Nephron progenitor cell (in vitro differentiated cells): Measurements from ENCODE around the gene RTF1.
A peak's percentile ranks its signal among the peaks of the same experiment; 100 is the strongest.
"Not testable (repeated sequence)": the region's sequence is repeated elsewhere in the genome, so short reads cannot be mapped to it uniquely, and the experiment has no call there.

Experiments
- DNase-seq: peaks from one replicate; pipeline ENCODE4 v3.0.0; 2021
- H3K27ac Mint-ChIP-seq: 2 replicates; pipeline ENCODE4 v1.8.0; 2021; ENCODE audit warnings: mild to moderate bottlenecking, moderate library complexity, mixed read lengths
- H3K27me3 Mint-ChIP-seq: 2 replicates; pipeline ENCODE4 v1.8.0; 2021; ENCODE audit warnings: mild to moderate bottlenecking, low read depth, mixed read lengths; ENCODE audit not compliant: poor library complexity
- H3K36me3 Mint-ChIP-seq: 2 replicates; pipeline ENCODE4 v1.8.0; 2021; ENCODE audit warnings: low read depth, mixed read lengths
- H3K4me1 Mint-ChIP-seq: 2 replicates; pipeline ENCODE4 v1.8.0; 2021; ENCODE audit warnings: mixed read lengths
- H3K4me3 Mint-ChIP-seq: 2 replicates; pipeline ENCODE4 v1.8.0; 2021; ENCODE audit warnings: mild to moderate bottlenecking, moderate library complexity, mixed read lengths
- H3K9me3 Mint-ChIP-seq: 2 replicates; pipeline ENCODE4 v1.8.0; 2021; ENCODE audit warnings: mild to moderate bottlenecking, moderate library complexity, mixed read lengths
- CTCF ChIP-seq: fragments of 200-600 bp; sonication (generic); IDR thresholded peaks from 2 replicates; pipeline ENCODE4 v1.5.0; 2021; ENCODE audit warnings: antibody characterized with exemption

RTF1 gene

GRCh38 chr15:41411441-41411840 lies 5.5 kb upstream of the RTF1 start:
- no peak overlapping the region for H3K27ac Mint-ChIP-seq
- no peak overlapping the region for H3K4me3 Mint-ChIP-seq
- no peaks in the 10 kb centered on the region for H3K9me3 Mint-ChIP-seq
- H3K4me1 Mint-ChIP-seq, result peaks cover 10% of the 10 kb centered on the region
- TF ChIP-seq CTCF, result no peak
- H3K27me3 Mint-ChIP-seq, result no peaks in the 10 kb centered on the region
- no peaks in the 10 kb centered on the region for H3K36me3 Mint-ChIP-seq
- DNase-seq, result no peak

- Mint-ChIP-seq H3K27ac (peak overlapping the region; percentile 97), H3K4me3 (peak overlapping the region; percentile 98), H3K36me3 (peaks cover 14% of the 10 kb centered on the region), H3K4me1 (peaks cover 37% of the 10 kb centered on the region), H3K27me3 (no peaks in the 10 kb centered on the region), H3K9me3 (no peaks in the 10 kb centered on the region)
- no peak for TF ChIP-seq CTCF
- no peak for DNase-seq
These were observed 660 bp upstream of the RTF1 start for GRCh38 chr15:41416128-41416741.

GRCh38 chr15:41417418-41418195 lies 712 bp downstream of the RTF1 start:
- no peak for TF ChIP-seq CTCF
- H3K4me1 Mint-ChIP-seq, result peaks cover 37% of the 10 kb centered on the region
- DNase-seq, result peak; percentile 55
- peak overlapping the region; percentile 98 for H3K4me3 Mint-ChIP-seq
- peaks cover 21% of the 10 kb centered on the region for H3K36me3 Mint-ChIP-seq
- H3K27ac Mint-ChIP-seq, result peak overlapping the region; percentile 97
- H3K9me3 Mint-ChIP-seq, result no peaks in the 10 kb centered on the region
- no peaks in the 10 kb centered on the region for H3K27me3 Mint-ChIP-seq

GRCh38 chr15:41423979-41424659 lies 7.2 kb downstream of the RTF1 start:
- DNase-seq, result no peak
- no peak for TF ChIP-seq CTCF
- peaks cover 14% of the 10 kb centered on the region for H3K4me1 Mint-ChIP-seq
- peaks cover 47% of the 10 kb centered on the region for H3K36me3 Mint-ChIP-seq
- H3K27ac Mint-ChIP-seq, result no peak overlapping the region
- H3K4me3 Mint-ChIP-seq, result no peak overlapping the region
- H3K9me3 Mint-ChIP-seq, result peaks cover 14% of the 10 kb centered on the region
- peaks cover 4% of the 10 kb centered on the region for H3K27me3 Mint-ChIP-seq

GRCh38 chr15:41424809-41425208 lies 7.9 kb downstream of the RTF1 start:
- Mint-ChIP-seq H3K4me3 (no peak overlapping the region), H3K9me3 (peaks cover 14% of the 10 kb centered on the region), H3K27ac (no peak overlapping the region), H3K4me1 (peaks cover 20% of the 10 kb centered on the region), H3K27me3 (peaks cover 4% of the 10 kb centered on the region), H3K36me3 (peaks cover 53% of the 10 kb centered on the region)
- no peak for TF ChIP-seq CTCF
- no peak for DNase-seq

GRCh38 chr15:41425907-41426306 lies 9.0 kb downstream of the RTF1 start:
- not testable (repeated sequence) for DNase-seq, H3K27me3 Mint-ChIP-seq, H3K4me3 Mint-ChIP-seq
- Mint-ChIP-seq H3K9me3 (peaks cover 14% of the 10 kb centered on the region), H3K36me3 (peaks cover 52% of the 10 kb centered on the region), H3K4me1 (peaks cover 13% of the 10 kb centered on the region), H3K27ac (peak overlapping the region; percentile 1)
